ENCODE data around the gene GUCY2D.

The GUCY2D gene

GRCh38 chr17:7992924-7993323 is 9.5 kb upstream of the GUCY2D start:
- peak; percentile 36 for DNase-seq

- no peak for DNase-seq
These were observed 8.3 kb upstream of the GUCY2D start for GRCh38 chr17:7993972-7994589.

- DNase-seq = no peak
These were observed 6.7 kb upstream of the GUCY2D start for GRCh38 chr17:7995724-7996123.

GRCh38 chr17:7997186-7997585 is 5.2 kb upstream of the GUCY2D start:
- peak; percentile 26 for DNase-seq

GRCh38 chr17:8002721-8003593 is 542 bp downstream of the GUCY2D start:
- no peak for DNase-seq

- no peak for DNase-seq
These were observed 1.3 kb downstream of the GUCY2D start for GRCh38 chr17:8003594-8004181.

GRCh38 chr17:8004899-8005298 is 2.5 kb downstream of the GUCY2D start:
- no peak for DNase-seq

GRCh38 chr17:8005357-8005756 is 2.9 kb downstream of the GUCY2D start:
- no peak for DNase-seq

GRCh38 chr17:8005967-8006730 is 3.7 kb downstream of the GUCY2D start:
- no peak for DNase-seq

- DNase-seq = no peak
These were observed 4.6 kb downstream of the GUCY2D start for GRCh38 chr17:8006836-8007680.

- DNase-seq = no peak
These were observed 5.4 kb downstream of the GUCY2D start for GRCh38 chr17:8007836-8008235.

- no peak for DNase-seq
These were observed 9.7 kb downstream of the GUCY2D start for GRCh38 chr17:8012045-8012580.

GRCh38 chr17:8012996-8013640 is 10.7 kb downstream of the GUCY2D start:
- no peak for DNase-seq

GRCh38 chr17:8013731-8014557 is 11.5 kb downstream of the GUCY2D start:
- no peak for DNase-seq

- no peak for DNase-seq
These were observed 12.1 kb downstream of the GUCY2D start for GRCh38 chr17:8014558-8014850.

- DNase-seq = no peak
These were observed 13.0 kb downstream of the GUCY2D start for GRCh38 chr17:8015236-8015956.

- DNase-seq = no peak
These were observed 13.7 kb downstream of the GUCY2D start for GRCh38 chr17:8015957-8016631.

- DNase-seq = peak; percentile 41
These were observed 14.4 kb downstream of the GUCY2D start for GRCh38 chr17:8016632-8017424.

- no peak for DNase-seq
These were observed 16.0 kb downstream of the GUCY2D start for GRCh38 chr17:8018436-8018835.
